TTC549 (cell line): ENCODE measurements around the gene EVI2A.
"Not testable (repeated sequence)": the region's sequence is repeated elsewhere in the genome, so short reads cannot be mapped to it uniquely, and the experiment has no call there.

Experiments used
- FAIRE-seq: peaks from 2 replicates; lab custom pipeline; 2012; peaks lifted over from hg19 to GRCh38; lab: Jason Lieb, UNC

Gene EVI2A, protein sequence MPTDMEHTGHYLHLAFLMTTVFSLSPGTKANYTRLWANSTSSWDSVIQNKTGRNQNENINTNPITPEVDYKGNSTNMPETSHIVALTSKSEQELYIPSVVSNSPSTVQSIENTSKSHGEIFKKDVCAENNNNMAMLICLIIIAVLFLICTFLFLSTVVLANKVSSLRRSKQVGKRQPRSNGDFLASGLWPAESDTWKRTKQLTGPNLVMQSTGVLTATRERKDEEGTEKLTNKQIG

DNA sequence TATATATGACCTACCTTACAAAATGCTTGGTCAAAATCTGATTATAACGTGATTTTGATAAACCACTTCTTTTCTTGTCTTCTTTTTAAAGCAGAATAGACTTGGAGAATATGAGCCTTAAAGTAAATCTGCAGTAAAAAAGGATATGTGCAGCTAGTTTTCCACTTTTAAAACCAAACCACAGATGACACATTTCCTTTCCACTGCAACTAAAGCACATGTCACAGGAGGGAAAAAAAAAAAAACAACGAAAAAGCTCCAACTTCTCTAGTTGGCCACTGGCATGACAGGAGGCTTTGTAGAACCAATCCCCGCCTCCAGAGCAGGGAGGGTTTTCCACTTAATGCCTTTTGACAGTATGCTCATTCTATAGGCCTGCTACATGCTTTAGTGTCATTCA, at the start of gene EVI2A:
Gene EVI2A (minus strand): TSS at position 142 of the 400 bp plus-strand sequence. CDS start 2,609 bp downstream, outside the sequence.
- FAIRE-seq = no peak

- FAIRE-seq = no peak
These were observed 47.8 kb upstream of the EVI2A start for GRCh38 chr17:31369266-31369665.

DNA sequence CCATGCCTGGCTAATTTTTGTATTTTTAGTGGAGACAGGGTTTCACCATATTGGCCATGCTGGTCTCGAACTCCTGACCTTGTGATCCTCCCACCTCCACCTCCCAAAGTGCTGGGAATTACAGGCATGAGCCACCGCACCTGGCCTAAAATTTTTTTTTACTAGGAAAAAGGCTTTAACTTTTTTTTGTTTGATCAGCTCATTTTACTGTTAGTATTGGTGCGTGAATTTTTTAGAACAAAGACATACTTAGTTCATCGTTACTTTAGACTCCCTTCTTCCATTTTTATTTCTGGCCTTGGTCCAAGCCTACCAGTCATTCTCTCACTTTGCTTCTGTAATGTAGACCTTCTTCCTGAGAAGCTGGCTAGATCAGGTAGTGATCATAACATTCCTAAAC, 44.7 kb upstream of the EVI2A start:
- FAIRE-seq = no peak

DNA sequence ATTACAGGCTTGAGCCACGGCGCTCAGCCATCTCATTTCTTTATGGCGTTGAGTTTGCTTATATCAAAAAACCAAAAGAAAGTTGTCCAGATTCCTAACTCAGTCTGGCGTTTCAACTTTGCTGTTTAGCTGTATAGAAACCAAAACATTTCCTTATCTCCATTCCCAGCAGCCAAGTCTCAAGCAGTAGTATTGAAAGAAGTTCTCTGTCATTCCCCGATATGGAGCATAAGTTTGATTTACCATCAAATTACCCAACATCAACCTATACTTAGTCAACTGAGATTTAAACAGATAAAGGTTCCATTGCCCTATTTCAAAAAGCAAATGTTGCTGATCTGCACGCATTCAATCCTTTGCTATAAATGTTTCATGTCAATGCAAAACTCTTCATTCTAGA, 42.6 kb upstream of the EVI2A start:
- no peak for FAIRE-seq

- no peak for FAIRE-seq
These were observed 36.5 kb upstream of the EVI2A start for GRCh38 chr17:31357839-31358394.

DNA sequence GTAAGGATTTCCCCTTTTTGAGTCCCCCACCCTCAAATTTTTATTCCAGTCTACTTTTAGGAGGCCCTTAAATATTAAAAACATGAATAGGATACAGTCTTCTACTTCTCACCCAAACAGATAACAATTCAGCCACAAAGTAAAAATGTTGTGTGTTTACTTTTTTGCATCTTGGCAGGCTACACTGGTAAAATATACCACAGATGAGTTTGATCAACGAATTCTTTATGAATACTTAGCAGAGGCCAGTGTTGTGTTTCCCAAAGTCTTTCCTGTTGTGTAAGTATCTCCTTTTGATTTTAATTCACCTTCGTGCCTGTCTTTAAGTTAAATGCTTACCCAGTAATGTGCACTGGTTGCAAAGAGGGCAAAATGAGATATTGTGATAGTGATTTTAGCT, 35.7 kb upstream of the EVI2A start:
- FAIRE-seq = no peak

DNA sequence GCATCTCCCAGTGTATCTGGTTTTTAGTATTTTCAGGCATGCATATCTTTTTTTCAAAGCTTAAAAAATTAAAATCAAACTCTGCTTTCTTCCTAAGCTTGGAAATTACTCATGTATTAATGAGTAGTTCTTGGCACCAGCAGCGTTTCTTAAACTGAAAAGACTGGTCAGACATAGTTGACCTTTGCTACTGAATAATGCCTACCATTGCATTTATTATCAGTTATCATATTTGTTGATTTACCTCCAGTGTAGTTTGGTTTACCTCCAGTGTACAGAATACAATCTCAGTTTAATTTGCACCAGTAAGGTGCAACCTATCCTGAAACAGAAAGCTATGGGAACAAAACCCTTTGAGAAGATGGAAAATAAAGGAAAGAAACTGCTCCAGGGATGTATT, 34.5 kb upstream of the EVI2A start:
- FAIRE-seq = no peak

GRCh38 chr17:31349454-31349853, 28.0 kb upstream of the EVI2A start:
- no peak for FAIRE-seq

DNA sequence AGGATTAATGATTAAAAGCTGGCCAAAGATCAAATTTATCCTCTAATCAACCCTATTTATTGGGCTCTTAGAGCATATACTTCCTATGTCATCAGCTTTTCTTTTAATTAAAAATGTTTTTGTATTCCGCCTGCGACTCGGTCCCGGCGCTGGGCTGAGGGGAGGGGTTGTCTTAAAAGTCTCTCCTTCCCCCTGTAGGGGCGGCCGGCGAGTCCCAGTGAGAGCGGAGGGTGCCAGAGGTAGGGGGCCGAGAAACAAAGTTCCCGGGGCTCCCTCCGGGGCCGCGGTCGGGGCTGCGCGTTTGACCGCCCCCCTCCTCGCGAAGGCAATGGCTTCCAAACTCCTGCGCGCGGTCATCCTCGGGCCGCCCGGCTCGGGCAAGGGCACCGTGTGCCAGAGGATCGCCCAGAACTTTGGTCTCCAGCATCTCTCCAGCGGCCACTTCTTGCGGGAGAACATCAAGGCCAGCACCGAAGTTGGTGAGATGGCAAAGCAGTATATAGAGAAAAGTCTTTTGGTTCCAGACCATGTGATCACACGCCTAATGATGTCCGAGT, 23.8 kb upstream of the EVI2A start:
- not testable (repeated sequence) for FAIRE-seq

GRCh38 chr17:31339906-31340661, 18.7 kb upstream of the EVI2A start:
- FAIRE-seq = no peak

GRCh38 chr17:31329221-31329620, 7.8 kb upstream of the EVI2A start:
- no peak for FAIRE-seq

- no peak for FAIRE-seq
These were observed 6.7 kb upstream of the EVI2A start for GRCh38 chr17:31328160-31328535.

DNA sequence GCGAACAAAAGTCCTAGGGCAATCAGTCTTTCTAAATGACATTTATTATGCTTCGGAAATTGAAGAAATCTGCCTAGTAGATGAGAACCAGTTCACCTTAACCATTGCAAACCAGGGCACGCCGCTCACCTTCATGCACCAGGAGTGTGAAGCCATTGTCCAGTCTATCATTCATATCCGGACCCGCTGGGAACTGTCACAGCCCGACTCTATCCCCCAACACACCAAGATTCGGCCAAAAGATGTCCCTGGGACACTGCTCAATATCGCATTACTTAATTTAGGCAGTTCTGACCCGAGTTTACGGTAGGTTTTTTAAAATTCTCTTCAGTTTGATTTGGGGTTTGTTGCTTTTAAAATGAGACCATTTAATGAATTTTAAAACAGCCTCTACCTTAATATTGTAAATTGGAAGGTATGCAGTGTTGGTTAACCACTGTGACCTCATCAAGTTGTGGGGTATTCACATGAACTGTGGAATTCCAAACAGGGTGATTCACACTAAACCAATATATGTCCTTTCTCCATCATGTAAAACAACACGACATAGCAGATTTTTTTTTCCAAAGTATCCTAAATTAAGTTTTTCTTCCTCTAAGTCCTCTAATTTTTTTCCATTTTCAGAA, 6.2 kb upstream of the EVI2A start:
- FAIRE-seq = no peak

DNA sequence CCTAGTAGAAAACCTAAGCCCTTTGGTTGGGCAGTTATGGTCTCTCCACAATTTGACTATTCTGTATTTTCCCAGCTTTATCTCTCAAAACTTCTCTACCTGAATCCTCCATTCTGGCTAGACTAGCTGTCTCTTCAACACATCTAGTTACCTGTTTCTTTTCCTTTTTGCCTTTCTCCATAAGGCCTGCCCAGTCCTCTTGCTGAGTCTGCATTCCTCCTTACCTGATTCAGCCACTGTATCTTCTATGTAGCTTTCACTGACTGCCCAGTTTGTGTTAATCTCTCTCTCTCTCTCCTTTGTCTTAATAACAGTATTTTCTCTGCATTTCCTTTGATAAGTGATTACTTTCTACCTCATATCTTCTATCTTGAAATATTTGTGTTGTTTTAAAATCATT, 2.1 kb upstream of the EVI2A start:
- no peak for FAIRE-seq

GRCh38 chr17:31321966-31322365, 544 bp upstream of the EVI2A start:
- FAIRE-seq = no peak

GRCh38 chr17:31320791-31321190, 631 bp downstream of the EVI2A start:
- no peak for FAIRE-seq

- FAIRE-seq = no peak
These were observed 1.2 kb downstream of the EVI2A start for GRCh38 chr17:31320241-31320640.

- no peak for FAIRE-seq
These were observed 2.4 kb downstream of the EVI2A start for GRCh38 chr17:31318851-31319661.

DNA sequence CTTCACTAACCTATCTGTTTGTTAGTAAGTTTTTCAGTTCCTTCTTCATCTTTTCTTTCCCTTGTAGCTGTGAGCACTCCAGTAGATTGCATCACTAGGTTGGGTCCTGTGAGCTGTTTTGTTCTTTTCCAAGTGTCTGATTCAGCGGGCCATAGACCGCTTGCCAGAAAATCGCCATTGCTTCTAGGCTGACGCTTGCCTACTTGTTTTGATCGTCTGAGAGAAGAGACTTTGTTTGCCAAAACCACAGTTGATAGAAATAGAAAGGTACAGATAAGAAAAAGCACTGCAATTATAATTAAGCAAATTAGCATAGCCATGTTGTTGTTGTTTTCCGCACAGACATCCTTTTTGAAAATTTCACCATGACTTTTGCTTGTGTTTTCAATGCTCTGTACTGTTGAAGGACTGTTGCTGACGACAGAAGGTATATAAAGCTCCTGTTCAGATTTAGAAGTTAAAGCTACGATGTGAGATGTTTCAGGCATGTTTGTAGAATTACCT, 3.1 kb downstream of the EVI2A start:
- no peak for FAIRE-seq

DNA sequence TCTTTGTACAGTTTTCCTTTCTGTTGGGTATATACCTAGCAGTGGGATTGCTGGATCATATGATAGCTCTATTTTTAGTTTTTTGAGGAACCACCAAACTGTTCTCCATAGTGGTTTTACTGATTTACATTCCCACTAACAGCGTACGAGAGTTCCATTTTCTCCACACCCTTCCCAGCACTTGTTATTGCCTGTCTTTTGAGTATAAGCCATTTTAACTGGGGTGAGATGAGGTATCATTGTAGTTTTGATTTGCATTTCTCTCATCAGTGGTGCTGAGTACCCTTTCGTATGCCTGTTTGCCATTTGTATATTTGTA, 6.7 kb downstream of the EVI2A start:
- FAIRE-seq = no peak

- FAIRE-seq = no peak
These were observed 7.2 kb downstream of the EVI2A start, which contains the start of gene EVI2B for GRCh38 chr17:31313982-31314781. Gene EVI2B, minus strand, starts transcription at chr17:31314054. Its CDS starts 8,445 bp downstream, at chr17:31305609.
